Measurements from ENCODE around the gene TCF12.

TCF12 gene

DNA sequence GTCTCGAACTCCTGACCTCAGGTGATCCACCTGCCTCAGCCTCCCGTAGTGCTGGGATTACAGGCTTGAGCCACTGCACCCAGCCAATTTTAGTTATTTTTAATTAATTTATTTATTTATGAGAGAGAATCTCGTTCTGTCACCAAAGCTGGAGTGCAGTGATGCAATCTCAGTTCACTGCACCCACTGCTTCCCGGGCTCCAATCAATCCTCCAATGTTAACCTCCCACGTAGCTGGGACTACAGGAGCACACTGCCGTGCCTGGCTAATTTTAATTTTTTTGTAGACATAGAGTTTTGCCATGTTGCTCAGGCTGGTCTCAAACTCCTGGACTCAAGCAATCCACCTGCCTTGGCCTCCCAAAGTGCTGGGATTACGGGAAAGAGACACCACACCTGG is 137.9 kb downstream of the TCF12 start:
- no peak for DNase-seq

DNA sequence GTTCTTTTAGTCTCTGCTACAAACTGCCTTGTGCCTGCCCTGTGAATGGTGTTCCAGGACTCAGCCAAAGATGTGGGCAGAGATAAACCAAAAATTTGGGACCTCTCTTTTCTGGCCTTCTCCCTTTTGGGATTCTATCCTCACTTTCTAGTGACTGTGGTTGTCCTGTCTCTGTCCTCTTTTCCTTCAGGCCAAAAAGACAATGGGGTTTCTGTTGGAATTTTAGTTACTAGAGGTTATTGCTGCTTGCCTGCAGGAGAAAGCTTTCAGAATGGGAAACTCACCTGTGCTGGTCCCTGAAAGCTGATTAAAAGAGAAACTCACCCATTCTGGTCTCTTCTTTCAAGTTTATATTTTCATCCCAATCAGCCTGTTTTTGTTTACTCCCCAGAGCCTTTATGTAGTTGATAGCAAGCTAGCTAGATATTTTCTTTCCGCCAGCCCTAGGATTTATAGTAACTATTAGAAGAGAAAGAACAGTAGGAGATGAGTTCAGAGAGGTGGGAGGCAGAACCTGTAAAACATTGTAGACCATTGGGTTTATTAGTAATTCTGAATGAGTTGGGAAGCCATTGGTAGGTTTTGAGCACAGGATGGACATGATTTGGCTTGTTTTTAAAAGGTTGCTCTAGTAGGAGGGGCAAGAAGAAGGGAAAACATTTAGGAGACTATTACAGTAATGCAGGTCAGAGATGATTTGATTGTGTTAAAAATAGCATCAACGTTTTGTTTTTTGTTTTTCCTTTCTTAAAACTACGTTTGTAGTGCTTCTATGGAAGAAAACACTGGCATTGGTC is 138.9 kb downstream of the TCF12 start:
- DNase-seq = no peak

- no peak for DNase-seq
Measured at GRCh38 chr15:57059026-57059660, 140.7 kb downstream of the TCF12 start.

- DNase-seq = no peak
Measured at GRCh38 chr15:57060799-57061198, 142.4 kb downstream of the TCF12 start.

DNA sequence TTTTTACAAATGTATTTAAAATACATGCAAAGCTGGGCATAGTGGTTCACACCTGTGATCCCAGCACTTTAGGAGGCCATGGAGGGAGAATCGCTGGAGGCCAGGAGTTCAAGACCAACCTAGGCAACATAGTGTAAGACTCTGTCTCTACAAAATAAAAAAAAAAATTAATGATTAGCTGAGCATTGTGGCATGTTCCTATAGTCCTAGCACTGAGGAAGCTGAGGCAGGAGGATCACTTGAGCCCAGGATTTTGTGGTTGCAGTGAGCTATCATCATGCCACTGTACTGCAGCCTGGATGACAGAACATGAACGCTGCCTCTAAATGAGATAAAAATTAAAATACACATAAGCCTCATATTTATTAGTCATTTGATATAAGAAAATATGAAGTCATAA is 142.8 kb downstream of the TCF12 start:
- no peak for DNase-seq

GRCh38 chr15:57061696-57062095 is 143.3 kb downstream of the TCF12 start:
- DNase-seq = no peak

DNA sequence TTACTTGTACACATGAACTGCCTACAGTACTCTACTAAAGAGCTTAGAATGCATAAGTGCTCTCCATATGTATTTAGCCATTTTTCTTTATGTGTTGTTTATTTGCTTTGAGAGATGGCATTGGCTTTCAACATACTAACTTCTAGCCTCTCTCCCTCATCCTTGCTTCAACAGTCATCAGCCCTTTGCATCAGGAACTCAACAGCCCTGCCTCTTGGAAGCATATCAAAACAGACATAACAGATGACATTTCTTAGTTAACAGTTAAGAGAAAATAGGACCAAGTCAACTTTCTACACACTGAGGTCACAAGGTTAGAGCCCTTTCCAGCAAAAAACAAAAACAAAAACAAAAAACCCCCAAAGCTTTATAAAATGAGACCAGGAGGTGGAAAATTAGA is 145.6 kb downstream of the TCF12 start:
- no peak for DNase-seq

DNA sequence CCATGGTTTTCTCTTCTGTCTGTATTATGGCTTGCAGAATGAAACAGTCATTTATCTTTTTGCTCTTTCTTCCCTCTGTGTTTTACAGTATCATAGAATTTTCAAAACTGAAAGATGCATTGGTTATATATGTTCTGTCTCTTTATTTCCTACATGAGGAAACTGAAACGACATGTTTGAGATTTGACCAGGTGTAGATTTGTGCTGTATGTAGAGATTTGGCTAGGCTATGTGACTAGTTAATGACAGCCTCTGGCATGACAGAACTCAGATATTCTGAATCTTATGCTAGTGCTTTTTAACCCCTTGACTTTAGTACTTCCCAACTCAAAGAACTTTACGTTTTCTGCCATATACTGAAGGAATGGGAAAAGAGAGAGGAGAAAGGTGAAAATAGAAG is 151.0 kb downstream of the TCF12 start:
- no peak for DNase-seq

- DNase-seq = no peak
Measured at GRCh38 chr15:57070674-57071073, 152.2 kb downstream of the TCF12 start.

DNA sequence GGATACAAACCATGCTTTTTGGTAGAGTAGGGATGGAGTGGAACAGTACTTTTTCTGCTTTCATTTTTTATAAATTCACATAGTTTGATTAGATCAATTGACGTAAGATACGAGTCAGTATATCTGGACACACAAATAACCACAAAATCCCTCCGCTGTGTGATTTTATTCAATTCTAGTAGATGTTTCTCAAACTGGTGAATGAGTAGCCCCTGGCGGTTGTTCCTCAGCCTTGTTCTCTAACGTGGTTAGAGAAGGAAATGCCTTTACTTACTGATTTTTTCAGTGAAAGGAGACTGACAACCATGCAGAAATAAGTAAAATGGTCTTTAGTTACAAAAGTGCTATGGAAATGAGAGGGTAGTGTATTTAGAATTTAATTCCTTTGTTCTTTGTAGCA is 161.0 kb downstream of the TCF12 start:
- DNase-seq = no peak

GRCh38 chr15:57079931-57080620 is 161.6 kb downstream of the TCF12 start:
- DNase-seq = no peak

GRCh38 chr15:57082054-57082728 is 163.7 kb downstream of the TCF12 start:
- DNase-seq = no peak

DNA sequence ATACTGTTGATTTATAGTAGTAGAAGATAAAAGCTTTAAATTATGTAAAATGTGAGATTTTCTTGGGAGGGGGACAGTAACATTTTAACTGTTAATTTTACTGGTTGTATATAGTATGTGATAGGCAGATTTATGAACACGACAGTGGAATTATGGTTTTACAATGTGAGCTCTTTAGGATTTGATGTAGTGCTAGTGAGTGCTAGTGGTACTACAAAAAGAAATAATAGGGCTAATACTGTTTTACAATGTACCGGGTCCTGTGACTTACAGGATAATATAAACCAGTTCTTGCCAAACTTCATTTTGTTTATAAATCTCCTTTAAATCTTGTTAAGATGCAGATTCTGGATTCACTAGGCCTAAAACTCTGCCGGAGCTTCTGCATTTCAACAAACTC is 165.7 kb downstream of the TCF12 start:
- no peak for DNase-seq

GRCh38 chr15:57085267-57085666 is 166.8 kb downstream of the TCF12 start:
- no peak for DNase-seq

DNA sequence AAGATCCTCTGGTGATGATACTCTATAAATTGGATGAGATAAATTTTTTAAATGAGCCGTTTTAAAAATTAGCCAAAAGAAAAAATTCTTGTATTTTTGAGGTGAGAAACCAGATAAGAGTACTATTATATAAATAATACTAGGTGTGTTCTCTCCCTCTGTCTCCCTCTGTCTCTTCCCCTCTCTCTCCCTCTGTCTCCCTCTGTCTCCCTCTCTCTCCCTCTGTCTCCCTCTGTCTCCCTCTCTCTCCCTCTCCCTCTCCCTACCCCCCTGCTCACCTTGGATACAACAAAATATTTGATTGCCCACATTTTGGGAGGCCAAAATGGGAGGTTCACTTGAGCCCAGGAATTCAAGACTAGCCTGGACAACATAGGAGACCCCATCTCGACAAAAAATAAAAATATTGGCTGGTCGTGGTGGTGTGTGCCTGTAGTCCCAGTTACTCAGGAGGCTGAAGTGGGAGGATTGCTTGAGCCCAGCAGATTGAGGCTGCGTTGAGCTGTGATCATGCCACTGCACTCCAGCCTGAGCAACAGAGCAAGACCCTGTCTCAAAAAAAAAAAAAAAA is 168.5 kb downstream of the TCF12 start:
- no peak for DNase-seq

DNA sequence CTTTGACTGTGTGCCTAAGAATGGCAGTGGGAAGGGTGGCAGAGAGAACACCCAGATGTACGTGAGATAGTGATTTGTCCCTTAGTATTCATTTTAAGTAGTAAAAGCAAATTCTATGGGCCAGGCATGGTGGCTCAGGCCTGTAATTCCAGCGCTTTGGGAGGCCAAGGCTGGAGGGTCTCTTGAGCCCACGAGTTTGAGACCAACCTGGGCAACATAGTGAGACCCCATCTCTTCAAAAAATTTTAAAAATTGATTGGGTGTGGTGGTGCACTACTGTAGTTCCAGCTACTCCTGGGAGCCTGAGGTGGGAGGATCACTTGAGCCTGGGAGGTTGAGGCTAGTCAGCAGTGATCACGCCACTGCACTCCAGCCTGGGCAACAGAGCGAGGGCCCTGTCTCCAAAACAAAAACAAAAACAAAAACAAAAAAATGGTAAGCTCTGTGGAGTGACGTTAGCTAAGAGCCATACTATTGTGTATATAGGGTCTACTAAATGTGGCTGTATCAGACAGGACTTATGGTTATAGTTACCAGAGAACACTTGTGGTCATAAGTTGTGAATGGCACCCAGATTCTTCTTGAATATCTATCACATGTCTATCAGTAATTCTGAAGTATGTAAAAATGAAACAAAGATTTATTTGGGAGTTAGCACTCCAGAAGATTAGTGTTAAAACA is 171.5 kb downstream of the TCF12 start:
- no peak for DNase-seq

DNA sequence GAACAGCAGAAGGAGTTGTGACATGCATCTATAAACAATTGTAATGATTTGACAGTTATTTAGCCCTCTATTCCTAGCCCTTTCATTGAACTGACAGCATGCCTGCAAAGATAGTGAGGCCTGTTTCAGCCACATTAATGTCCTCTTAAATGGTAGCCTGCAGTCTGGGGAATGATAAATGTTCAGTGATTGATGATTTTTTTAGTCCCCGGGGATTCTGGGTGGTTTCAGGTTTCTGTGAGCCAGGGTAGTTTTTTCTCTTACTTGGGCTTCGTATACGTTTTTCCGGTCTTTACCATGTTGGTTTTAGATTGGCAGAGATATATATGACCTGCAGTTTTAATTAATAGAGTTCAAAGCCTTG is 172.0 kb downstream of the TCF12 start:
- DNase-seq = no peak

DNA sequence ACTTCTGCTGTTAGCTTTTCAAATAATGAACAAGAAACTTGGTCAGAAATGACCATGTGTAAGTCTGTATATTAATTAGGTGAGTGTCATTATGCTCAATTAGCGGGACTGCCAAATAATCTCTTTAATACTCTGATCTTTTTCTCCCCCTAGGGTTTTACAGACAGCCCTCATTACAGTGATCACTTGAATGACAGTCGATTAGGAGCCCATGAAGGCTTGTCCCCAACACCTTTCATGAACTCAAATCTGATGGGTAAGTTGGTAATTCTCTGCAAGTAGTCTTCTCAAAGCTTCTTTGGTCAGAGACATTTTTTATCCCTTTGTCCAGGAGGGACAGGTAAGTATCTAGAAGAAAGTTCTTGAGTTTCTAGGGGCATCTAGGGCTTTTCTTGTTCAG is 173.2 kb downstream of the TCF12 start:
- DNase-seq = no peak

DNA sequence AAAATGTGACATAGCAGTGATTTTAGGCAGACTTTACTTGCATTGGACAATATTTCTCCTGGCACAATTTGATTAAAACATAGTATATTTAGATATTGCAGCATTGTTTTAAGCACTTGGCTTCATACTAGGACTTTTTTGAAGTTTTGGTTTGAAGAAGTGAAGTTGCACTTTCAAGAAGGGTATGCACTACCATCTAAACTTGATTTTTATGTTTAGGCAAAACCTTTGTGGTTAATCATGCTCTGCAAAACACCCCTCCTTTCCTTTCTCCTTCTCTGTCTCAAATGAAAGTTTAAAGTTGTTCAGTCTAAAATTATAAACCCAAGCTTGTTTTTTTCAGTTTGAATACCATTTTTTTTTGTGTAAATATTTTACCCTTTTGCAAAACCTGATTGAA is 173.8 kb downstream of the TCF12 start:
- DNase-seq = no peak

- no peak for DNase-seq
Measured at GRCh38 chr15:57094321-57095257, 176.1 kb downstream of the TCF12 start.

GRCh38 chr15:57095896-57096295 is 177.5 kb downstream of the TCF12 start:
- no peak for DNase-seq

- no peak for DNase-seq
Measured at GRCh38 chr15:57097246-57097645, 178.8 kb downstream of the TCF12 start.

Measured in activated T-cell treated with anti-CD3 and anti-CD28 coated beads, Interleukin-2, amount 50 U/mL, for 48 hours (primary cell).